ENCODE data around the gene PID1. TPM values are rescaled to one million over a fixed set of nuclear protein-coding genes. Genes with fewer than 3 reads are reported as not detected.

PID1 gene
- polyA plus RNA-seq, 3 donors: 61.8 to 117 (median 62.3) TPM

- no peak overlapping the region for H3K27ac ChIP-seq (ENCODE audit: low read depth in 1 of 2, low read length in 2 of 2)
- no peaks in the 10 kb centered on the region for H3K79me2 ChIP-seq (ENCODE audit: insufficient read depth, low read length)
- H3K4me3 ChIP-seq (replicated peaks in 1 of 3; ENCODE audit: low read depth in 2 of 3, low read length in 3 of 3): no peak overlapping the region
- no peak overlapping the region for H3K27ac Mint-ChIP-seq
- no peaks in the 10 kb centered on the region for H3K4me1 Mint-ChIP-seq
- H3K9me3 ChIP-seq (replicated peaks in 1 of 2; ENCODE audit: control insufficient read depth in 1 of 2, insufficient read depth in 1 of 2, low read length in 2 of 2): no peaks in the 10 kb centered on the region
- H3K4me2 ChIP-seq (replicated peaks; ENCODE audit: extremely low read depth, low read length, poor library complexity, severe bottlenecking): no peak overlapping the region
- H2AFZ ChIP-seq (ENCODE audit: insufficient read depth, low read depth, low read length, poor library complexity, severe bottlenecking): no peak overlapping the region
- H3K9me3 Mint-ChIP-seq: peaks cover 0 to 10% (median 2%) of the 10 kb centered on the region in 7 donors
- H3K36me3 Mint-ChIP-seq: peaks cover 11 to 15% of the 10 kb centered on the region in 2 donors
- H3K4me3 Mint-ChIP-seq: no peak overlapping the region
- no peak for TF ChIP-seq CTCF (IDR thresholded peaks at IDR 0.05)
- H3K27me3 ChIP-seq (ENCODE audit: control insufficient read depth in 2 of 2, insufficient read depth in 2 of 2, low read length in 2 of 2): no peaks in the 10 kb centered on the region
- peaks cover 96% of the 10 kb centered on the region for H4K20me1 ChIP-seq (ENCODE audit: insufficient read depth, low read length)
- intact Hi-C loops (cut with micrococcal nuclease): no loop called here
- no peaks in the 10 kb centered on the region for H3K4me1 ChIP-seq (ENCODE audit: control insufficient read depth in 1 of 2, insufficient read depth in 2 of 2, low read length in 2 of 2)
- H3K27me3 Mint-ChIP-seq (ENCODE audit: low read depth in 3 of 3): peaks cover 2 to 5% (median 3%) of the 10 kb centered on the region in 3 donors
- DNase-seq: no peak
- H3K9ac ChIP-seq (ENCODE audit: insufficient read depth, low read length, poor library complexity, severe bottlenecking): no peak overlapping the region
- H3K36me3 ChIP-seq (replicated peaks in 1 of 2; ENCODE audit: control insufficient read depth in 1 of 2, insufficient read depth in 2 of 2, low read length in 2 of 2): peaks cover 0 to 7% of the 10 kb centered on the region in 2 donors
- WGBS (ENCODE audit: insufficient coverage): 95% methylated on average over 4 of the region's 7 CpGs
These were observed 39.2 kb downstream of the PID1 start for GRCh38 chr2:229231885-229232284.

- no peak overlapping the region for H3K9ac ChIP-seq (ENCODE audit: insufficient read depth, low read length, poor library complexity, severe bottlenecking)
- H3K4me1 ChIP-seq (ENCODE audit: control insufficient read depth in 1 of 2, insufficient read depth in 2 of 2, low read length in 2 of 2): no peaks in the 10 kb centered on the region
- no peak overlapping the region for H3K4me3 ChIP-seq (replicated peaks in 1 of 3; ENCODE audit: low read depth in 2 of 3, low read length in 3 of 3)
- WGBS (ENCODE audit: insufficient coverage): 94% methylated on average over 3 of the region's 3 CpGs
- peaks cover 0 to 7% of the 10 kb centered on the region in 2 donors for H3K36me3 ChIP-seq (replicated peaks in 1 of 2; ENCODE audit: control insufficient read depth in 1 of 2, insufficient read depth in 2 of 2, low read length in 2 of 2)
- peaks cover 11 to 18% of the 10 kb centered on the region in 2 donors for H3K36me3 Mint-ChIP-seq
- peaks cover 96% of the 10 kb centered on the region for H4K20me1 ChIP-seq (ENCODE audit: insufficient read depth, low read length)
- intact Hi-C loops (cut with micrococcal nuclease): no loop called here
- peak overlapping the region in 1 of 7 donors; percentile 28 for H3K27ac Mint-ChIP-seq
- H3K4me3 Mint-ChIP-seq: no peak overlapping the region
- H3K9me3 Mint-ChIP-seq: peaks cover 0 to 10% (median 2%) of the 10 kb centered on the region in 7 donors
- H3K27me3 Mint-ChIP-seq (ENCODE audit: low read depth in 3 of 3): peaks cover 2 to 5% (median 3%) of the 10 kb centered on the region in 3 donors
- no peak for TF ChIP-seq CTCF (IDR thresholded peaks at IDR 0.05)
- no peak overlapping the region for H2AFZ ChIP-seq (ENCODE audit: insufficient read depth, low read depth, low read length, poor library complexity, severe bottlenecking)
- H3K4me1 Mint-ChIP-seq: no peaks in the 10 kb centered on the region
- no peak overlapping the region for H3K4me2 ChIP-seq (replicated peaks; ENCODE audit: extremely low read depth, low read length, poor library complexity, severe bottlenecking)
- no peak for DNase-seq
- H3K9me3 ChIP-seq (replicated peaks in 1 of 2; ENCODE audit: control insufficient read depth in 1 of 2, insufficient read depth in 1 of 2, low read length in 2 of 2): no peaks in the 10 kb centered on the region
- no peak overlapping the region for H3K27ac ChIP-seq (ENCODE audit: low read depth in 1 of 2, low read length in 2 of 2)
- no peaks in the 10 kb centered on the region for H3K79me2 ChIP-seq (ENCODE audit: insufficient read depth, low read length)
- no peaks in the 10 kb centered on the region for H3K27me3 ChIP-seq (ENCODE audit: control insufficient read depth in 2 of 2, insufficient read depth in 2 of 2, low read length in 2 of 2)
These were observed 39.7 kb downstream of the PID1 start for GRCh38 chr2:229231328-229231868.
